Measurements from ENCODE around the gene PRRT1.
A peak's percentile ranks its signal among the peaks of the same experiment; 100 is the strongest.
"Not testable (repeated sequence)": the region's sequence is repeated elsewhere in the genome, so short reads cannot be mapped to it uniquely, and the experiment has no call there.

Gene PRRT1

DNA sequence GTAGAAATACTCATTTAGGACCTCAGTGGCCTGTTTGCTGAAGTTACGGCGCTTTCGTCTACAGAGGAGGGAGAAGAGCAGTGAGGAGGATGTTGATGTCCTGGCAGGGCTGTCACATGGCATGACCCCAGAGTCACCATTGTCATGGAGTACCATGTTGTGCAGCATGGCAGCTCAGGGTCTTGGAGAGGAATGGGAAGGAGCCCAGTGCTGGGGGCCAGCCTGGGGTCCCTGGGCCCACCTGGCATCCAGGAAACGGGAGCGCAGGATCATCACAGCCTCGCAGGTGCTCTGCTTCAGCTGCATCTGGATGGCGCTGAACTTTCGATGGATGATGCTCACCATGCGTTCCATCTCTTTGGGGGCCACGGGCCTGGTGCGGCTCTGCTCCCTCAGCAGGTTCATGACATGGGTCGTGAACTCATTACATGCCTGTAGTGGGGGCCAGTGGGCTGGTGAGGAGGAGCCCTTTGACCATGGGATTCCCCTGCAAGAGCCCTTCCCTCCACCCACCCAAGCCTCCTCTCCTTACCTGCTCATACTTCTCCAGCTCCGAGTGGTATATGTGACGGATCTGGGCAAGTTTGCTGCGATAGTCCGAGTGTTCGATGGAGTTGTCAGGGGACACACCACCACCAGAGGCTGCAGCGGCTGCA is 36.1 kb upstream of the PRRT1 start:
- DNase-seq = not testable (repeated sequence)

DNA sequence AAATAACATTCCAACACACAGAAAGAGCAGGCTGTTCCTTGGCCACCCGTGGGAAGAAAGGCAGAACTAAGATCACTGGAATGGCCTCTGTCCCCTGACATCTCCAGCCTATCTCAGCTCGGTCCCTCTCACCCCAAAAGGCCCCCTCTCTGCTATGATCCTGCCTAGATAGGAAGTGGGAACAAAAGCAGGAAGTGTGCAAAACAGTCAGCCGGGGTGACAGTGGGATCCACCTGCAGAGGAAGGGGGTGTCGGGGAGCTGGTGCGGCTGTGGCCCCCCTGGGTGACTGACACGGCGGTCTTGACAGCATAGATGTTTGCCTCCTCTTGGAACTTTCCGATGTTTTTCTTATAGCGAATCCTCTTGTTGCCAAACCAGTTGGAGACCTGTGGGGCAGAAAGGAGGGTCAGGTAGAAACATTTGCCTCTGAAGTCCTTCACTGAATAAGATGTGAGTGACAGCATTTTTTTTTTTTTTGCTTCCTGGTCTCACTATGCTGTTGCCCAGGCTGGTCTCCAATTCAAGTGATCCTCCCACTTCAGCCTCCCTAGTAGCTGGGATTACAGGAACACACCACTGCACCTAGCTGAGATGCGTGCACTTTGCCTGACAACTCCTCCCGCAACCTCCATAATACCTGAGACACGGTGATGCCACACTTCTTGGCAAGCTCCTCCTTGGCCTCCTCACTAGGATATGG is 35.4 kb upstream of the PRRT1 start:
- no peak for DNase-seq

DNA sequence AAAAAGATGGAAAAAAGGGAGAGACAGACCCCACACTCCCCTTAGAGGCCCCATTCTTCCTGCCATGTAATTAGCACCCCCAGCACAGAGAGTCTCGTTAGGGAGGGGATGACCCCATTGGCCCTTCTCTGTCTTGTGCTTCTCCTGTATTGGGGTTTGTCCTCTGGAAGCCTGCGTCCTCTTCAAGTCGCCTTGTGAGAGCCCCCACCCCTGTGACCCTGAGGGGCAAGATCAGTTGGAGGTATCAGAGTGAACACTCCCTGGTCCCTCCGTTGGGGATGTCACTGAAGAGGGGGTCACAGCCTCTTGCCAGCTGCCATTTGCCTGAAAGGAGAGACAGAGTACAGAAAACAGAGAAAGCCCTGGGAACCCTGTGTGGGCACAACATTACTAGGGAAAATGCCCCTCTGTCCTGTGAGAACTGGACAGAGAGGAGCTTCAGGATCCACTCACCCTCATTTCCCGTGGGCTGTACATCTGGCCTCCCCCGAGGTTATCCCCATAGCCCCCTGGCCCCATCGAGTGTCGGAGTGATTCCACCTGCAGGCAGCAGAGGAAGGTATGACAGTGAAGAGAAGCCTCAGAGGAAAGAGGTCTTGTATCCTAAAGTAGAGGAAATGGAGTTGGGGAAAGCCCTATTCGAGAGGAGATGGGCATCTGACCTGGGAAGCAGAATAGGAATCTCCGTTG is 34.6 kb upstream of the PRRT1 start:
- DNase-seq = not testable (repeated sequence)

DNA sequence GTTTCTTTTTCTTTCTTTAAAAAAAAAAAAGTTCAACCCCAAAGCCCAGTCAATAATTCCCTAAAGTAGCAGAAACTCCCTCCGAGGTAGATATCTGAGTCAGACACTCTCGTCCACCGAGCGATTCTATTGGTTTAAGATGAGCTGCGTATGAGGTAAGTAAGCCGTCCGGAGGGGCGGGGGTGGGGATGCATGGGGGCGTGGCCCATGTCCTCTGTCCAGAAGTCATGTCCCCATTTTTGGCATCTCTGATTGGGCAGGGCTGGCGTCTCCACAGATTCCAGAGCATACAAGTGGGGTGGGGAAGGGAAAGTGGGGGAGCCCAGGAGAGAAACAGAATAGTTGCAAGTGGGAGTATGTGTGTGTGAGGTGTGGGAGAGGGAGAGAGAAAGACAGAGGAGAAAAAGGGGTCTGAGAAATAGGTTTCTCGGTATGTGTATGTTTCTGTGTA is 34.0 kb upstream of the PRRT1 start:
- DNase-seq = not testable (repeated sequence)

DNA sequence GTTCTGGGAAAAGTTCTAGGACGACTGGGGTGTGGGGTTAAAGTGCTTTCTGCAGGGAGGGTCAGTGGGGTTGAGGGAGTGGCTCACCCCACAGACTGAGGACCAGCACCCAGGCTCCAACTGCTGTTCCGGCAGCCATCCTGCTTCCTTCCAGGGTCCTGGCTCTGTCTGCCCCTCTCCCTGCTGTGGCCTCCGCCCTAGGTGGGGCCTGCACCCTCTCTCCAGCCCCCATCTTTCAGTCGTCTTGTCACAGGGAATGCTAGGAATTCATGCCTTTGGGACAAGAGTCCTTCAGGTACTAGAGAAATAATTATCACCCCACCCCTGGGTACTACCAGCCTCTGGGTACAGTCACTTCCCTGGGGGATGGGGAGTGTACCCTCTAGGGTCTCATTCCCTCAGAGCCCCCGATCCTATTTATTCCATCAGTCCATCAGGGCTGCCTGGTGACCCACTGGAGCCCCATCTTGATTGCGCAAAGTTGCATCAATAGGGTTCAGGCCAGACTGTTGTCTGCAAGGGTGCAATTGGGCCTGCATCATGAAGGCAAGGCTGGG is 32.4 kb upstream of the PRRT1 start, which contains the start of gene AGER:
Gene AGER, minus strand, starts transcription at position 170 of the 557 bp plus-strand sequence. Its CDS starts 31 bp downstream, at position 139.
- DNase-seq = no peak

DNA sequence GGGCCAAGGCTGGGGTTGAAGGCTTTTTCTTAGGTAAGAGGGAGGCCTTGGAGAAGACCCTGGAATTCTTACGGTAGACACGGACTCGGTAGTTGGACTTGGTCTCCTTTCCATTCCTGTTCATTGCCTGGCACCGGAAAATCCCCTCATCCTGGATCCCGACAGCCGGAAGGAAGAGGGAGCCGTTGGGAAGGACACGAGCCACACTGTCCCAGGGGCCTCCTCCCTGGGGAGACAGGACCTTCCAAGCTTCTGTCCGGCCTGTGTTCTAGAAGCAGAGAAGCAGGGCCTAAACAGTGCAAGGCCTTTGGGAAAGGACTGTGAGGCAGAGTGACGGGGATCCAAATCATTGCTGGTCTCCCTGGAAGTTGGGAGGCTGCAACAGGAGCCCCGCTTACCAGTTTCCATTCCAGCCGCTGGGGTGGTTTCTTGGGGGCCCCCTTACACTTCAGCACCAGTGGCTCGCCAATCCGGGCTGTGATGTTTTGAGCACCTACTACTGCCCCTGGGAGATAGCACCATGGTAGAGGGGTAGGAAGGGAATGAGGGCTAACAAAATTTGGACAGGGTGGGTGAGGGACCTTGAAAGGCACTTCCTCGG is 31.8 kb upstream of the PRRT1 start:
- no peak for DNase-seq

DNA sequence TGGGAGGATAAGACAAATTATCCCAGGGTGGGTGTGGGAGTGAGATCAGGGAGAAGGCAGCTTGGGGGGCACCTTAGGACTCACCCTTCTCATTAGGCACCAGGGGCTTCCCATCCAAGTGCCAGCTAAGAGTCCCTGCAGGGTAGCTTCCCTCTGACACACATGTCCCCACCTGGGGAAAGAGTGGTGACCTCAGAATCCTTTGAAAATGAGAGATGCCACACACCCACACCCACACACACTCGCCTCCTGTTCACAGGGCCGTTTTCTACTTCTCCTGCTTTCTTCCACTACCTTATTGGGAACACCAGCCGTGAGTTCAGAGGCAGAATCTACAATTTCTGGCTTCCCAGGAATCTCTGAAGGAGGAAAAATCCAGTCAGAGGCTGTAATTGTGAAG is 31.3 kb upstream of the PRRT1 start:
- no peak for DNase-seq

DNA sequence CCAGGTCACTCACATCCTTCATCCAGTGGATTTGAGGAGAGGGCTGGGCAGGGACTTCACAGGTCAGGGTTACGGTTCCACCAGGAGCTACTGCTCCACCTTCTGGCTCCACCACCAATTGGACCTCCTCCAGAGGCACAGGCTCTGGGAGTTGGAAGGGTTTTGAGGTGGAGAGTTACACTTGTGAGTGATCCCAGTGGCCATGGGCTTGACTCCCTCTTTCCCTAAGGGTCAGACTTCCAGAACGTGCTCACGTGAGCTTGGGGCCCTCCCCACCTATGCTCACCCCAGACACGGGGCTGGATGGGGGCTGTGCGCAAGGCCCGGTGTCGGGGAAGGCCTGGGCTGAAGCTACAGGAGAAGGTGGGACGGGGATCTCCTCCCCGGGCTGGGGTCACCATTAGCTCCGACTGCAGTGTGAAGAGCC is 30.8 kb upstream of the PRRT1 start:
- no peak for DNase-seq

DNA sequence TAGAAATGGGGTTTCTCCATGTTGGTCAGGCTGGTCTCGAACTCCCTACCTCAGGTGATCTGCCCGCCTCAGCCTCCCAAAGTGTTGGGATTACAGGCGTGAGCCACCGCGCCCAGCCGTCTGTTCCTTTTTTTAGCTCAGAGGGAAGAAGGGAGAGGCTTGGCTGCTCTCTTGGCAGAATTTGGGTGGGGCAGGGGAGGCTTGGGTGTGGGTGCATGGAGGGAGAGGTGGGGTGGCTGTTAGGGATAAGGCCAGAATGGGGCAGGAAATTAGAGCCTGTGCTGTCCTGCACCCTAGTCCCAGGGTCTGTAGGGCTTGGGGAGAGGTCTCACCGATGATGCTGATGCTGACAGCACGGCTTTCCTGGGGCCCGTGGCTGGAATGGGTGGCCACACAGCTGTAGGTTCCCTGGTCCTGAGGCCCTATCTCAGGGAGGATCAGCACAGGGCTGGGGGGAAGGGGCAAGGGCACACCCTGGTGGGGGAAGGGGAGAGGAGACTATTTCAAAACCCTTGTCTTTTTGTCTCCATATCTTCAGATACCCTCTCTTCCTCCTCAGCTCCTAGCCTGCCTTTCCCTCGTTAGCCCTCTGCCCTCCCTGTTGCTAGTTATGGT is 30.3 kb upstream of the PRRT1 start:
- DNase-seq = no peak

DNA sequence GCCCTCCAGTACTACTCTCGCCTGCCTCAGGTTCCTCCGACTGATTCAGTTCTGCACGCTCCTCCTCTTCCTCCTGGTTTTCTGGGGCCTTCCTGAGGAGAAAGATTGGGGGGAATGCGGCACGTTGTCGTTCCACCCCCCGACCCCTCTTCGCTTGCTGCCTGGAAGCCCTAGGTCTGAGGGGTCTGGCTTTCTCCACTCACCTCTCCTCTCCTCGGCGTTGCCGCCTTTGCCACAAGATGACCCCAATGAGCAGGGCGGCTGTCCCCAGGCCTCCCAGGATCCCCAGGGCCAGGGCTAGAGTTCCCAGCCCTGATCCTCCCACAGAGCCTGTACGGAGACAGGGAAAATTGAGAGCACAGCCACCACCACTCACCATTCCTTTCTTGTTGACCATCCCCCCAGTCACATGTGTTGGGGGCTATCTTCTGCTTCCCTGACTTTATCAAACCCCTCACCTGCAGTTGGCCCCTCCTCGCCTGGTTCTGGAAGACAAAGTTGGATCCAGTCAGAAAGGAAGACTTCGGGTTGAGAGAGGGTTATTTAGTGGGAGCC is 29.5 kb upstream of the PRRT1 start:
- DNase-seq = no peak

DNA sequence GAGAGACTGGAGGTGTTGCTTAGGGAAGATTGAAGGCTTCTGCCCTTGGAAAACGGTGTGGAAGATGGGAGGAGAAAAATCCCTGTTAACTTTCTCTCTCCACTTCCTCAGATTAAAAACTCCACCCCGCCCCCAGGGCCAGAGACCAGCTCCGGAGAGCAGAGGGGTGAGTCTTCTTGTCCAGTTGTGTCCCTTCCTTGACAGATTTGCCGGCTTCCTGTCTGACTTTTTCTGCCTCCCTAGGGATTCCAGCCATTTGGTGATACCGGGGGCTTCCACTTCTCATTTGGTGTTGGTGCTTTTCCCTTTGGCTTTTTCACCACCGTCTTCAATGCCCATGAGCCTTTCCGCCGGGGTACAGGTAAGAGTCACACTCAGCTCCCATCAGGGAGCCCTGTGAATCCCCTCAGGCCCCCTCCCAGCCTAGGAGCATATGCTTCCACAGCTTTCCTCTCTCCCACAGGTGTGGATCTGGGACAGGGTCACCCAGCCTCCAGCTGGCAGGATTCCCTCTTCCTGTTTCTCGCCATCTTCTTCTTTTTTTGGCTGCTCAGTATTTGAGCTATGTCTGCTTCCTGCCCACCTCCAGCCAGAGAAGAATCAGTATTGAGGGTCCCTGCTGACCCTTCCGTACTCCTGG is 28.1 kb upstream of the PRRT1 start:
- no peak for DNase-seq

DNA sequence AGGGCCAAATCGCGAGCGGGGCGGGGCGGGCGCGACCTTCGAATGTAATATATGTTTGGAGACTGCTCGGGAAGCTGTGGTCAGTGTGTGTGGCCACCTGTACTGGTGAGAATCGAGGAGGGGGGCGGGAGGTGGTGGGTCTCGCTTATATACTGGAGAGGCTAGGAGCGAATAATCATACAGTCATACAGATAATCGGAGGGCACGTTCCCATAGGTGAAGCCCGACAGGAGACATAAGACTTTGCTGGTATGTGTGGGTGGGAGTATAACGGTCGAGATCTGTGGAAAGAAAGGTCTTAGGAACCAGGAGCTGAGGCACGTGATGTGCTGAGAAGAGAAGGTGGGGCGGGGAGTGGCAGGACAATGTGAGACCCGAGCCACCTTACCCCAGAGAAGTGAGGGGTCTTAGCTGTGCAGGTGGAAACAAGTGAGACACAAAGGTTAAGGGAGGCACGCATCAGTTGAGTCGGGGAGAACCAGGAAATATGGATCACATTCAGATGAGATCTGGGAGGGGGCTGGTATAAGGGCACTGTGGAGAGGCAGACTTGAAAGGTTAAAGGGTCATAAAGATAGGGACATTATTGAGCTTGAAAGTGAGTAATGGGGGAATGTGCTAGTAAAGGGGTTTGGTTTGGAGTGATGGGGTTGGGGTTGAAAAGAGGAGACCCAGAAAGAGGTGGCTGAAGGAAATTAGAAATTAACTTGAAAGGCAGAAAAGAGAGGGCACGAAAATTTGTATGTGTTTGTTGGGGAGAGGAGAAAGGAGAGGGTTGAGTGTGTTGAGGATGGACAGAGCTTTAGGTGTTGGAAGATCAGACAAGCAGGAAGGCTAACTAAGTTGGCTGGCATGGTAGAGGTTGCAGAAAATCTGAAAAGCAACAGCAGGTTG is 27.1 kb upstream of the PRRT1 start:
- DNase-seq = peak in 1 of 2 experiments; percentile 54

DNA sequence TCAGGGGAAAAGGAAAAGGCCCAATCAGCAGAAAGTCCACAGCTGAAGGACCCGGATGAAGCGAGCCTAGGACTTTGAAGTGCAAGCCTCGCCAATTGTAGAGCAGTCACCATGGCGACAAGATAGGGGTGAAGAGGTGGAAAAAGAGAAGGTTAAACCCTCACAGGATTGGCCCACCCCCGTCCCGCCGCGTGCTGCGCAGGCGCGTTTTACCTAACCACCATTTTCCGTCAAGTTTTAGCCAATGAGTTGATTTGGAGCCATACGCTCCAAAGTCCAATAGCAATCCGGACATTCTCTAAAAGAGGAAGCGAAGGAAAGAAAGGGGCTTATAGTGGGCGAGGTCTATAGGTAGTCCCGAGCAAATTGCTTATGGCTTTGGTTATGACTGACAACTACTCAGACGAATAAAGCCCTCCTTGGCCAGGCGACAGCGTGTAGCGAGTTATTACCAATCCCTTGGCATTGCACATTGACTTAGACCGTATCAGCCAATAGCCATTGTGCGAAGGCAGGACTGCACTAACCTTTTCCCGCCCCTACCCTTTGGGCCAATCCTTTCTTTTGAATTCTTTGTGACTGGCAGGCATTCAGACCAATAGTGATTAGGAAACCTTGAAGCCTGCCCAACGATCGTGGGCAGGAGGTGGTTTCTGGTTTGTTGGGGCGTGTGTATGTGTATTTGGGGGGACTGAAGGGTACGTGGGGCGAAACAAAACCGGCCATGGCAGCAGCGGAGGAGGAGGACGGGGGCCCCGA is 26.2 kb upstream of the PRRT1 start, which contains the start of gene RNF5:
Gene RNF5, plus strand, starts transcription at position 618 of the 759 bp plus-strand sequence. Its CDS starts 107 bp downstream, at position 725.
- DNase-seq = peak; percentile 95 to 99

DNA sequence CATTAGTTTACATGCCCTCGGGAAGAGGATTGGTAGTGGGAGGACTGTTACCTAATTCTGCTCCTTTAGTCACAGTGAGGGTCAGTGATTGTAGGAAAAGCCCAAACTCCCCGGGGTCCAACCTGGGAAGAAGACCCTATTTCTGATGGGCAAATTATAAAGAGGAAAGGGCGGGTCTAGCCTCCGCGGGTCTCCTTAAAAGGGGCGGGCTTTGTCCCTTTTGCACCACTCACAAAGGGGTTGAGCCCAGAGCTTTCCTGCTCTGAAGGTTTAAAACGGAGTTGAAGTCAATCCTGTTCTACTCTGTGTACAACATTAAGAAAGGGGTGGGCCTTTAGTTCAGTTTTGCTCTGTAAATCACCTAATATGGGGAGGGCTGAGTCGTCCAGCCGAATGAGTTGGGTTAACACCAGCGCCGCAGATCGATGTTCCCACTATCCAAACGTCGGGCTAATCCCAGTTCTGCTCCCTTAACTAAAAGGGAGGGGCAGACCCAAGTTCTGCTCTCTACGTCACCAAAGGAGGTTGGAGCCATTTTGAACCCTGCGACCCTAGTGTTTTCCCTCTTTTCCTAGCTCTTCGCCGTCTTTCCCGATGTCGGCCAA is 25.5 kb upstream of the PRRT1 start:
- DNase-seq = peak; percentile 11 to 62

DNA sequence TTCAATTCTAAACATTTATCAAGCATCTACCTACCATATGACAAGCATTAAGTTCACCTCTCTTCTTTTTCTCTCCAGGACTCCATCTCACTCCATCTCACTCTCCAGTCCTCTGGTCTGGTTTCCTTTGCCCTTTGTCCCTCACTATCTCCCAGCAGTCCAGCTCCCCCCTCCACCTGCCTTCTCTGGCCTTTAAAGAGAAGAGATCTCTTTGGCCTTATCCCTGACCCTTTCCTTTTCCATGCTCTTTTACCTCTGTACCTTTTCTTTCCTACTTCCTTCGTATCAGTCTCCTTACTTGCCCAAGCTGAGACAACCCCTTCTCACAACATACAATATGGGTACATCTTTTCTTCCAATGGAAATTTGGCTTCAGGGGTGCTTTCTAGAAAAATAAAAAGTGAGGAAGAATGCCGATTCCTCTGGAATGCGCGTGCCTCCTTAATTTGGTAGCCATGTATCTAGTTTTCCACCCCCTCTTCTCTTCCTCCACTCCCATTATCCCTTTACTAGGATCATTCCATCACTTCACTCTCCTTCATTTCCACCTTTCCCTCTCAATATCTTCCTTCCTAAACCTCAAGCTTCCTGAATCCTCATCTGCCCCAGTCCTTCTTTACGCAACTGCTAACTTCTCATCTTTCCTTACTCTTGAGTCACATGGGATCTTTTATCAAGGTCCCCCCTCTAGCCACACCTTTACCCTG is 24.9 kb upstream of the PRRT1 start:
- no peak for DNase-seq

DNA sequence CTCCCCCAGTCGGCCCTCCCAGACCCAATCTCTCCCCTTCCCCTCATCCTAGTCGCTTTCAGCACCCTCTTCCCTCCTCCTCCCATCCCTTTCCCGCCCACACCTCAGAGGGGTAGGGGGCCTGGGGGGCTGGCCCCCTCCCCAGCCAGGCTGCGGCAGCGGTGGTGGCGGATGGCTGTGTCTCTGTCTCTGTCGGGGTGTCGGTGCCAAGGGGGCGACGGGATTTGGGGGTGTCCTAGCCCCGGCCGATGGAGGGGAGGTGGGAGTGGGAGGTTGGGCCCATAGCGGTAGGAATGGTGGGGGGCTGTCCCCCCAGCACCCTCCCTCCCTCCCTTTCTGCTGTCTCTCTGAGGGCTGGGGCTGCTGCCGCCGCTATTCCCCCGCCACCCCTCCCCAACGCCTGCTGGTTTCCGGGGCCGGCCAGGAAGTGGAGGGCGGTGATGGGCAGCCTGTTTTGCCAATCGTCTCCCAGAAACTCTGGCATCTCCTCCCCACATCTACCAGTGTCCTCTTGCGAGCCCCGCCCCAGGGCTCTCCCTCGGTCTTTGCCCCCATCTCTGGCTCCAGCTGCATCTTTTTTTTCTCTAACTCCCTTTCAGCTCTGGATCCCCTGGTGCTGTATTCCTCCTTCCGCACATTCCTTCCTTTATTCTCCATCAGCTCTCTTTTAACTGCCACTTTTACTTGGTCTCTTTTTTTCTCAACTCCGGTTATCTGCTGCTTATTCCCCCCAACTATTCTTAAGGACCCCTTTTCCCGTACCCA is 24.2 kb upstream of the PRRT1 start, which contains the start of gene AGPAT1:
Gene AGPAT1, minus strand, starts transcription at position 374 of the 765 bp plus-strand sequence. CDS start 4,588 bp downstream, outside the sequence.
- DNase-seq = peak; percentile 90 to 95

DNA sequence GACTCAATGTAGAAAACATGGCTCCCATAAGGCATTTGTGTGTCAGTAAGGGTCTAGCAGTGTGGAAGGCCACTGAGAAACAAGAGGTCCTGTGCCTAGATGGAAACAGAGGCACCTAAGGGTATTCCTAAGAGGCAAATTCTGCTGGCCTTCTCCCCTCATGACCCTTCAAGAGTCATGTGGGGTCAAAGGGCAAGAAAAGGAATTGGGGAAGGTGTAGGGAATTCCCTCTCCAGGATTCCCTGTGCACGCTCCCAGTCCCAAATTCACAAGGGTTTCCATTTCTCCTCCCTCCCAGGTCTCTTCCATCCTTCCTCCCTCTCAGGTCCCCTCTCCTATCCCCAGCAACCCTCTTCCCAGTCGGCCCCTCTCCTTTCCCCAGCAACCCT is 23.6 kb upstream of the PRRT1 start:
- DNase-seq = no peak

DNA sequence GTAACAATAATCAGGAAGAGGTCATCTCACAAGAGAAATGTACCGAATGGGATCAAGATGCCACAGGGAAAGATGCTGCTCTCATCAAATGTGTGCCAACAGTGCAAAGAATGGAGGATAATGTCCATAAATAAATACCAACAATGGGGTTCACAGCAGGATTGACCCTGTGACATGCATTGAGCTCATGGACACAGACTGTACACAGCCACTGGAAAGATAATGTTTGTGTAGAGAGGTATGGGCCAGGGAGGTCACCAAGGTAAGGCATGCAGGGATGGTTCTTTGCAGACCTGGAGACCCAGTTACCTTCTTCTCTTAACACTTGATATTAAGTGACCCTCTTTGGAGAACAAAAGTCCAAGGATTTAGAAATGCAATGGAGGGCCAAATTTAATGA is 22.7 kb upstream of the PRRT1 start:
- DNase-seq = no peak
